Measurements from ENCODE around the gene TRIM58.

Gene TRIM58

GRCh38 chr1:247843411-247843810 is 13.6 kb upstream of the TRIM58 start:
- no peak for FAIRE-seq
- no peak for DNase-seq (ENCODE audit: insufficient read length, low spot score)
- no peak for TF ChIP-seq POLR2AphosphoS5 (IDR thresholded peaks at IDR 0.05; ENCODE audit: low read depth, low read length)
- TF ChIP-seq POU2F2 (IDR thresholded peaks at IDR 0.05; ENCODE audit: low read depth, low read length): no peak
- TF ChIP-seq SPI1 (IDR thresholded peaks at IDR 0.05; ENCODE audit: low read depth, low read length): no peak
- no peak for TF ChIP-seq PAX5 (IDR thresholded peaks at IDR 0.05; ENCODE audit: insufficient read depth, low read length, severe bottlenecking)
- TF ChIP-seq TAF1 (IDR thresholded peaks at IDR 0.05; ENCODE audit: low read depth, low read length): no peak
- no peak for TF ChIP-seq POLR2A (IDR thresholded peaks at IDR 0.05; ENCODE audit: low read depth, low read length)

- FAIRE-seq (no peak), DNase-seq (ENCODE audit: insufficient read length, low spot score) (no peak)
- no peak for TF ChIP-seq POLR2A (IDR thresholded peaks at IDR 0.05; ENCODE audit: low read depth, low read length)
- no peak for TF ChIP-seq TAF1 (IDR thresholded peaks at IDR 0.05; ENCODE audit: low read depth, low read length)
- TF ChIP-seq POLR2AphosphoS5 (IDR thresholded peaks at IDR 0.05; ENCODE audit: low read depth, low read length): no peak
- no peak for TF ChIP-seq SPI1 (IDR thresholded peaks at IDR 0.05; ENCODE audit: low read depth, low read length)
- TF ChIP-seq POU2F2 (IDR thresholded peaks at IDR 0.05; ENCODE audit: low read depth, low read length): no peak
Observed at GRCh38 chr1:247845011-247845692, 11.8 kb upstream of the TRIM58 start.

- FAIRE-seq: no peak
- DNase-seq (ENCODE audit: insufficient read length, low spot score): no peak
Observed at GRCh38 chr1:247845693-247846017, 11.3 kb upstream of the TRIM58 start.

GRCh38 chr1:247848346-247848745 is 8.6 kb upstream of the TRIM58 start:
- DNase-seq (ENCODE audit: insufficient read length, low spot score) (no peak), FAIRE-seq (no peak)
- TF ChIP-seq TAF1 (IDR thresholded peaks at IDR 0.05; ENCODE audit: low read depth, low read length) (no peak), POLR2A (IDR thresholded peaks at IDR 0.05; ENCODE audit: low read depth, low read length) (no peak), SPI1 (IDR thresholded peaks at IDR 0.05; ENCODE audit: low read depth, low read length) (no peak), PAX5 (IDR thresholded peaks at IDR 0.05; ENCODE audit: insufficient read depth, low read length, severe bottlenecking) (no peak)

More at GRCh38 chr1:247845693-247846017, 11.3 kb upstream of the TRIM58 start:
- TF ChIP-seq TAF1 (IDR thresholded peaks at IDR 0.05; ENCODE audit: low read depth, low read length) (no peak), POU2F2 (IDR thresholded peaks at IDR 0.05; ENCODE audit: low read depth, low read length) (no peak), SPI1 (IDR thresholded peaks at IDR 0.05; ENCODE audit: low read depth, low read length) (no peak), POLR2AphosphoS5 (IDR thresholded peaks at IDR 0.05; ENCODE audit: low read depth, low read length) (no peak), PAX5 (IDR thresholded peaks at IDR 0.05; ENCODE audit: insufficient read depth, low read length, severe bottlenecking) (no peak), POLR2A (IDR thresholded peaks at IDR 0.05; ENCODE audit: low read depth, low read length) (no peak)

- FAIRE-seq: no peak
- no peak for TF ChIP-seq POLR2AphosphoS5 (IDR thresholded peaks at IDR 0.05; ENCODE audit: low read depth, low read length)
- no peak for TF ChIP-seq SPI1 (IDR thresholded peaks at IDR 0.05; ENCODE audit: low read depth, low read length)
- TF ChIP-seq TAF1 (IDR thresholded peaks at IDR 0.05; ENCODE audit: low read depth, low read length): no peak
- no peak for TF ChIP-seq PAX5 (IDR thresholded peaks at IDR 0.05; ENCODE audit: insufficient read depth, low read length, severe bottlenecking)
- no peak for TF ChIP-seq POLR2A (IDR thresholded peaks at IDR 0.05; ENCODE audit: low read depth, low read length)
- no peak for TF ChIP-seq POU2F2 (IDR thresholded peaks at IDR 0.05; ENCODE audit: low read depth, low read length)
- DNase-seq (ENCODE audit: insufficient read length, low spot score): no peak
Observed at GRCh38 chr1:247849616-247850015, 7.4 kb upstream of the TRIM58 start.

GRCh38 chr1:247854899-247855545 is 2.0 kb upstream of the TRIM58 start:
- DNase-seq (ENCODE audit: insufficient read length, low spot score) (no peak), FAIRE-seq (no peak)
- no peak for TF ChIP-seq SPI1 (IDR thresholded peaks at IDR 0.05; ENCODE audit: low read depth, low read length)
- TF ChIP-seq TAF1 (IDR thresholded peaks at IDR 0.05; ENCODE audit: low read depth, low read length): no peak
- TF ChIP-seq POLR2A (IDR thresholded peaks at IDR 0.05; ENCODE audit: low read depth, low read length): no peak
- TF ChIP-seq POU2F2 (IDR thresholded peaks at IDR 0.05; ENCODE audit: low read depth, low read length): no peak
- TF ChIP-seq POLR2AphosphoS5 (IDR thresholded peaks at IDR 0.05; ENCODE audit: low read depth, low read length): no peak
- no peak for TF ChIP-seq PAX5 (IDR thresholded peaks at IDR 0.05; ENCODE audit: insufficient read depth, low read length, severe bottlenecking)

- FAIRE-seq: no peak
Observed at GRCh38 chr1:247855911-247856310, 1.1 kb upstream of the TRIM58 start.

GRCh38 chr1:247857985-247858619 is 1.1 kb downstream of the TRIM58 start:
- TF ChIP-seq POLR2AphosphoS5 (IDR thresholded peaks at IDR 0.05; ENCODE audit: low read depth, low read length): no peak
- TF ChIP-seq SPI1 (IDR thresholded peaks at IDR 0.05; ENCODE audit: low read depth, low read length): no peak
- no peak for TF ChIP-seq POU2F2 (IDR thresholded peaks at IDR 0.05; ENCODE audit: low read depth, low read length)
- no peak for TF ChIP-seq PAX5 (IDR thresholded peaks at IDR 0.05; ENCODE audit: insufficient read depth, low read length, severe bottlenecking)
- no peak for TF ChIP-seq POLR2A (IDR thresholded peaks at IDR 0.05; ENCODE audit: low read depth, low read length)
- no peak for TF ChIP-seq TAF1 (IDR thresholded peaks at IDR 0.05; ENCODE audit: low read depth, low read length)
- DNase-seq (ENCODE audit: insufficient read length, low spot score) (no peak), FAIRE-seq (no peak)

More at GRCh38 chr1:247855911-247856310, 1.1 kb upstream of the TRIM58 start:
- TF ChIP-seq PAX5 (IDR thresholded peaks at IDR 0.05; ENCODE audit: insufficient read depth, low read length, severe bottlenecking): no peak
- no peak for TF ChIP-seq POLR2A (IDR thresholded peaks at IDR 0.05; ENCODE audit: low read depth, low read length)
- TF ChIP-seq POLR2AphosphoS5 (IDR thresholded peaks at IDR 0.05; ENCODE audit: low read depth, low read length): no peak
- no peak for TF ChIP-seq SPI1 (IDR thresholded peaks at IDR 0.05; ENCODE audit: low read depth, low read length)
- no peak for TF ChIP-seq POU2F2 (IDR thresholded peaks at IDR 0.05; ENCODE audit: low read depth, low read length)
- no peak for TF ChIP-seq TAF1 (IDR thresholded peaks at IDR 0.05; ENCODE audit: low read depth, low read length)
- no peak for DNase-seq (ENCODE audit: insufficient read length, low spot score)

- FAIRE-seq (no peak), DNase-seq (ENCODE audit: insufficient read length, low spot score) (no peak)
- TF ChIP-seq POLR2A (IDR thresholded peaks at IDR 0.05; ENCODE audit: low read depth, low read length) (no peak), PAX5 (IDR thresholded peaks at IDR 0.05; ENCODE audit: insufficient read depth, low read length, severe bottlenecking) (no peak), TAF1 (IDR thresholded peaks at IDR 0.05; ENCODE audit: low read depth, low read length) (no peak), SPI1 (IDR thresholded peaks at IDR 0.05; ENCODE audit: low read depth, low read length) (no peak), POLR2AphosphoS5 (IDR thresholded peaks at IDR 0.05; ENCODE audit: low read depth, low read length) (no peak), POU2F2 (IDR thresholded peaks at IDR 0.05; ENCODE audit: low read depth, low read length) (no peak)
Observed at GRCh38 chr1:247862756-247863155, 5.8 kb downstream of the TRIM58 start.

All from GM12891 (cell line).